GM12873 (cell line): ENCODE measurements around the gene POLE.

Experiments used
- CTCF ChIP-seq: IDR thresholded peaks from 2 replicates; pipeline ENCODE4 v1.5.1; 2012; ENCODE audit warnings: low read depth, mild to moderate bottlenecking, moderate library complexity, low read length, control low read depth; ENCODE audit not compliant: insufficient read depth; ENCODE audit errors: missing control alignments

Gene POLE

GRCh38 chr12:132584429-132584828, 102.7 kb downstream of the POLE start:
- TF ChIP-seq CTCF: no peak

- no peak for TF ChIP-seq CTCF
Measured at GRCh38 chr12:132583736-132584135, 103.4 kb downstream of the POLE start.

- no peak for TF ChIP-seq CTCF
Measured at GRCh38 chr12:132583411-132583710, 103.8 kb downstream of the POLE start.

GRCh38 chr12:132582582-132583410, 104.3 kb downstream of the POLE start:
- TF ChIP-seq CTCF: no peak

GRCh38 chr12:132582058-132582420, 105.1 kb downstream of the POLE start:
- no peak for TF ChIP-seq CTCF

GRCh38 chr12:132581348-132582057, 105.6 kb downstream of the POLE start:
- TF ChIP-seq CTCF: no peak

GRCh38 chr12:132580701-132581292, 106.3 kb downstream of the POLE start:
- no peak for TF ChIP-seq CTCF
